ENCODE data around the gene DUSP5. TPM values are rescaled to one million over a fixed set of nuclear protein-coding genes. Genes with fewer than 3 reads are reported as not detected.
A peak's percentile ranks its signal among the peaks of the same experiment; 100 is the strongest.

Gene DUSP5
- total RNA-seq, 2 experiments from 2014 or later: 0.06 to 0.97 TPM

GRCh38 chr10:110533149-110533548 is 35.4 kb downstream of the DUSP5 start:
- Histone ChIP-seq H3K4me1 (ENCODE audit: insufficient read depth, low read length, poor library complexity, severe bottlenecking) (peaks cover 65% of the 10 kb centered on the region), H3K79me2 (ENCODE audit: insufficient read depth, low read depth, low read length) (no peaks in the 10 kb centered on the region), H3K9me2 (ENCODE audit: insufficient read depth, low read length) (no peaks in the 10 kb centered on the region), H3K36me3 (ENCODE audit: insufficient read depth, low read length) (no peaks in the 10 kb centered on the region), H4K20me1 (ENCODE audit: insufficient read depth, low read length) (no peaks in the 10 kb centered on the region), H3K27ac (ENCODE audit: low read depth, low read length, poor library complexity, severe bottlenecking) (no peak overlapping the region), H2AFZ (ENCODE audit: low read length) (no peak overlapping the region), H3K4me3 (ENCODE audit: low read depth, low read length, poor library complexity, severe bottlenecking) (no peak overlapping the region), H3K4me2 (ENCODE audit: low read length) (peak overlapping the region; percentile 20; the same call in 1 of the 2 replicates), H3K9me3 (ENCODE audit: low read length) (no peaks in the 10 kb centered on the region)
- ChIA-PET POLR2A (interaction anchor here (0.8 kb wide), 1 partner anchor 182 kb away, joined by 3 read pairs; no protein-coding TSS in a partner anchor), CTCF (ENCODE audit: unreplicated experiment) (no interaction called here)
- no TSS peak for BruUV-seq (replicated peaks)
- peak; percentile 35 for DNase-seq (ENCODE audit: low spot score)
- intact Hi-C loops (cut with micrococcal nuclease; ENCODE audit: unreplicated experiment): loop anchor here (5.0 kb wide), 1 partner anchor 76 kb away; no protein-coding TSS in a partner anchor
- TF ChIP-seq CTCF (conservative IDR thresholded peaks at IDR 0.05; ENCODE audit: low read length) (no peak), EZH2phosphoT487 (IDR thresholded peaks at IDR 0.05; ENCODE audit: borderline replicate concordance, low read depth, low read length) (no peak)

GRCh38 chr10:110534571-110534970 is 36.9 kb downstream of the DUSP5 start:
- CTCF ChIA-PET (ENCODE audit: unreplicated experiment): no interaction called here
- peaks cover 51% of the 10 kb centered on the region for H3K4me1 ChIP-seq (ENCODE audit: insufficient read depth, low read length, poor library complexity, severe bottlenecking)
- H4K20me1 ChIP-seq (ENCODE audit: insufficient read depth, low read length): no peaks in the 10 kb centered on the region
- intact Hi-C loops (cut with micrococcal nuclease; ENCODE audit: unreplicated experiment): loop anchor here (5.0 kb wide), 1 partner anchor 77 kb away; no protein-coding TSS in a partner anchor
- no peaks in the 10 kb centered on the region for H3K36me3 ChIP-seq (ENCODE audit: insufficient read depth, low read length)
- no peaks in the 10 kb centered on the region for H3K9me3 ChIP-seq (ENCODE audit: low read length)
- no peak overlapping the region for H3K4me3 ChIP-seq (ENCODE audit: low read depth, low read length, poor library complexity, severe bottlenecking)
- H3K9me2 ChIP-seq (ENCODE audit: insufficient read depth, low read length): no peaks in the 10 kb centered on the region
- TF ChIP-seq EZH2phosphoT487 (IDR thresholded peaks at IDR 0.05; ENCODE audit: borderline replicate concordance, low read depth, low read length) (no peak), CTCF (conservative IDR thresholded peaks at IDR 0.05; ENCODE audit: low read length) (no peak)
- POLR2A ChIA-PET: interaction anchor here (0.8 to 1.5 kb wide), 2 partner anchors 11 to 12 kb away, joined by 3 to 4 read pairs; no protein-coding TSS in a partner anchor
- H3K79me2 ChIP-seq (ENCODE audit: insufficient read depth, low read depth, low read length): no peaks in the 10 kb centered on the region
- no peak overlapping the region for H3K27ac ChIP-seq (ENCODE audit: low read depth, low read length, poor library complexity, severe bottlenecking)
- H2AFZ ChIP-seq (ENCODE audit: low read length): no peak overlapping the region
- no TSS peak for BruUV-seq (replicated peaks)
- DNase-seq (ENCODE audit: low spot score): no peak
- no peak overlapping the region for H3K4me2 ChIP-seq (ENCODE audit: low read length)

All from OCI-LY7 (cell line).